Esophagus squamous epithelium (tissue), 4 donors: Measurements from ENCODE around the gene LY86.

Experiments used
- CTCF ChIP-seq, 6 experiments: fragments of 450-650 bp in 4 of 6; fragments of 200-600 bp in 2 of 6; sonication (generic) in 2 of 6; IDR thresholded peaks; one replicate each; pipeline ENCODE4 v1.5.1; 2016 to 2019; ENCODE audit warnings: antibody characterized with exemption in 6 of 6, mild to moderate bottlenecking in 4 of 6, moderate library complexity in 4 of 6
- POLR2A ChIP-seq, 4 donors: fragments of 450-650 bp; IDR thresholded peaks; one replicate each; pipeline ENCODE4 v1.6.1; 2017; ENCODE audit warnings: antibody characterized with exemption in 4 of 4, mild to moderate bottlenecking in 4 of 4, moderate library complexity in 3 of 4

GRCh38 chr6:6688951-6689350 lies 100.4 kb downstream of the LY86 start:
- TF ChIP-seq POLR2A (IDR thresholded peaks at IDR 0.05) (no peak), CTCF (IDR thresholded peaks at IDR 0.05) (no peak)
